ENCODE results near the gene TMEM236. TPM values are rescaled to one million over a fixed set of nuclear protein-coding genes. Genes with fewer than 3 reads are reported as not detected.
A peak's percentile ranks its signal among the peaks of the same experiment; 100 is the strongest.

Gene TMEM236
- total and polyA plus RNA-seq, 2 of the 4 experiments (the other 2 are of a cell fraction): not detected

GRCh38 chr10:17784688-17785087 lies 32.7 kb downstream of the TMEM236 start:
- Histone ChIP-seq H2AFZ (replicated peaks; ENCODE audit: low read length, poor library complexity) (no peak overlapping the region), H2AK9ac (replicated peaks; ENCODE audit: low read depth, low read length, poor library complexity) (no peak overlapping the region), H3K79me1 (ENCODE audit: low read depth in 1 of 2, low read length in 2 of 2) (no peaks in the 10 kb centered on the region), H3K18ac (ENCODE audit: low read depth, low read length) (no peak overlapping the region), H4K8ac (ENCODE audit: low read depth in 2 of 2, low read length in 2 of 2) (no peak overlapping the region), H4K91ac (ENCODE audit: insufficient read depth, low read depth, low read length) (no peak overlapping the region), H3K4me3 (ENCODE audit: insufficient read depth, low read depth, low read length) (no peak overlapping the region), H4K5ac (ENCODE audit: low read depth, low read length) (no peak overlapping the region; the same call in 1 of the 2 replicates), H3K9me3 (ENCODE audit: control insufficient read depth, insufficient read depth, low read length) (no peaks in the 10 kb centered on the region), H3K23ac (ENCODE audit: low read depth, low read length) (no peak overlapping the region), H3K9me1 (ENCODE audit: insufficient read depth, low read length) (peaks cover 14% of the 10 kb centered on the region), H2BK120ac (ENCODE audit: low read depth, low read length) (no peak overlapping the region), H3K9ac (ENCODE audit: low read depth, low read length) (no peak overlapping the region), H3K14ac (replicated peaks; ENCODE audit: low read depth, low read length) (no peak overlapping the region), H3K4me2 (ENCODE audit: low read depth, low read length) (no peak overlapping the region), H2BK5ac (ENCODE audit: low read depth, low read length, poor library complexity, severe bottlenecking) (no peak overlapping the region), H3K4me1 (ENCODE audit: control insufficient read depth, insufficient read depth, low read length) (peaks cover 4% of the 10 kb centered on the region), H4K20me1 (ENCODE audit: insufficient read depth, low read length) (no peaks in the 10 kb centered on the region), H2BK20ac (ENCODE audit: low read depth, low read length) (peak overlapping the region; percentile 71; the same call in 1 of the 2 replicates), H2AK5ac (ENCODE audit: low read depth, low read length) (no peak overlapping the region), H3K27me3 (ENCODE audit: control insufficient read depth, insufficient read depth, low read length) (no peaks in the 10 kb centered on the region), H3K27ac (ENCODE audit: insufficient read depth, low read length) (no peak overlapping the region), H2BK15ac (ENCODE audit: low read depth, low read length) (no peak overlapping the region), H3K4ac (ENCODE audit: low read depth, low read length) (no peak overlapping the region), H3K36me3 (ENCODE audit: control insufficient read depth, insufficient read depth, low read length) (no peaks in the 10 kb centered on the region), H3K56ac (ENCODE audit: extremely low read depth, insufficient read depth, low read length) (no peak overlapping the region)
- 0% methylated on average over 1 of the region's 3 CpGs; no CpG with 5 or more reads in 1 of the 2 experiments for WGBS, 2 experiments (ENCODE audit: extremely low coverage in 2 of 2, insufficient read length in 1 of 2)
- in situ Hi-C loops (cut with MboI; ENCODE audit: low sequenced_read_pairs): no loop called here
- no TSS peak for BruUV-seq (replicated peaks)
- DNase-seq (peak; percentile 48), ATAC-seq (ENCODE audit: low read depth) (no peak; the same call in 1 of the 2 replicates)
- ChIA-PET CTCF (interaction anchor here (0.6 kb wide), 1 partner anchor 1123 kb away, joined by 7 read pairs; no protein-coding TSS in a partner anchor), POLR2A (ENCODE audit: unreplicated experiment) (no interaction called here)
- dilution Hi-C loops (cut with HindIII; ENCODE audit: low sequenced_read_pairs, unreplicated experiment): no loop called here
- TF ChIP-seq MAZ (IDR thresholded peaks at IDR 0.05; ENCODE audit: borderline replicate concordance, low read depth, low read length) (no peak), NFE2L2 (IDR thresholded peaks at IDR 0.05; ENCODE audit: low read depth, low read length) (no peak), RFX5 (IDR thresholded peaks at IDR 0.05; ENCODE audit: low read depth, low read length) (no peak), MXI1 (IDR thresholded peaks at IDR 0.05; ENCODE audit: borderline replicate concordance, low read depth, low read length) (no peak), RAD21 (IDR thresholded peaks at IDR 0.05; ENCODE audit: low read length) (no peak), FOS (IDR thresholded peaks at IDR 0.05; ENCODE audit: low read depth, low read length) (no peak), MAFK (IDR thresholded peaks at IDR 0.05; ENCODE audit: low read depth, low read length) (no peak), RCOR1 (IDR thresholded peaks at IDR 0.05; ENCODE audit: insufficient replicate concordance, low read length) (no peak), SMC3 (IDR thresholded peaks at IDR 0.05; ENCODE audit: low read depth, low read length) (no peak), CTCF (conservative IDR thresholded peaks at IDR 0.05; ENCODE audit: low read depth, low read length) (no peak), POLR2A (IDR thresholded peaks at IDR 0.05; ENCODE audit: low read depth, low read length) (no peak), CHD1 (IDR thresholded peaks at IDR 0.05; ENCODE audit: low read depth, low read length) (no peak), BHLHE40 (IDR thresholded peaks at IDR 0.05; ENCODE audit: low read depth, low read length) (no peak), CEBPB (IDR thresholded peaks at IDR 0.05; ENCODE audit: low read depth, low read length) (no peak), USF2 (IDR thresholded peaks at IDR 0.05; ENCODE audit: low read depth, low read length) (no peak), ELK1 (IDR thresholded peaks at IDR 0.05; ENCODE audit: borderline replicate concordance, low read depth, low read length) (no peak)
- intact Hi-C loops (cut with micrococcal nuclease): no loop called here
